Neural progenitor cell (in vitro differentiated cells): Measurements from ENCODE around the gene CIRBP. TPM values are rescaled to one million over a fixed set of nuclear protein-coding genes. Genes with fewer than 3 reads are reported as not detected.

Source experiments
- DNase-seq: peaks from one replicate; pipeline ENCODE4 v3.0.0-alpha.2; 2016; ENCODE audit warnings: low spot score
- H2AFZ ChIP-seq: fragments of 200-600 bp; sonication (generic); replicated peaks from 2 replicates; pipeline ENCODE4 v1.6.1; 2016; ENCODE audit warnings: antibody characterized with exemption
- H3F3A ChIP-seq: fragments of 200-600 bp; sonication (generic); 2 replicates; pipeline ENCODE4 v1.6.1; 2016; ENCODE audit warnings: antibody characterized with exemption, low read depth
- H3K27ac ChIP-seq: fragments of 200-600 bp; sonication (generic); 2 replicates; pipeline ENCODE4 v1.5.1; 2016; ENCODE audit warnings: mild to moderate bottlenecking
- H3K27me3 ChIP-seq: fragments of 200-600 bp; sonication (generic); 2 replicates; pipeline ENCODE4 v1.6.1; 2016; ENCODE audit warnings: mild to moderate bottlenecking, moderate library complexity
- H3K36me3 ChIP-seq: fragments of 200-600 bp; sonication (generic); 2 replicates; pipeline ENCODE4 v1.5.1; 2016
- H3K4me1 ChIP-seq: fragments of 200-600 bp; sonication (generic); 2 replicates; pipeline ENCODE4 v1.6.1; 2016; ENCODE audit warnings: mixed run types
- H3K4me2 ChIP-seq: fragments of 200-600 bp; sonication (generic); 2 replicates; pipeline ENCODE4 v1.6.1; 2016
- H3K4me3 ChIP-seq: fragments of 200-600 bp; sonication (generic); 2 replicates; pipeline ENCODE4 v1.5.1; 2016
- H3K79me2 ChIP-seq: fragments of 200-600 bp; sonication (generic); 2 replicates; pipeline ENCODE4 v1.6.1; 2016; ENCODE audit warnings: low read depth
- H3K9ac ChIP-seq: fragments of 200-600 bp; sonication (generic); 2 replicates; pipeline ENCODE4 v1.6.1; 2016
- H3K9me3 ChIP-seq: fragments of 200-600 bp; sonication (generic); 2 replicates; pipeline ENCODE4 v1.5.1; 2016; ENCODE audit warnings: low read depth
- H4K20me1 ChIP-seq: fragments of 200-600 bp; sonication (generic); 2 replicates; pipeline ENCODE4 v1.6.1; 2016; ENCODE audit warnings: low read depth
- H3K27ac Mint-ChIP-seq: 3 replicates; pipeline ENCODE4 v1.8.0; 2021; ENCODE audit warnings: mixed read lengths
- H3K27me3 Mint-ChIP-seq: 2 replicates; pipeline ENCODE4 v1.8.0; 2022; ENCODE audit warnings: low read depth, mild to moderate bottlenecking, inconsistent platforms, moderate library complexity, mixed read lengths; ENCODE audit not compliant: insufficient read depth
- H3K36me3 Mint-ChIP-seq: 3 replicates; pipeline ENCODE4 v1.8.0; 2021; ENCODE audit warnings: mixed read lengths
- H3K4me1 Mint-ChIP-seq: 3 replicates; pipeline ENCODE4 v1.8.0; 2021; ENCODE audit warnings: mixed read lengths
- H3K4me3 Mint-ChIP-seq: 3 replicates; pipeline ENCODE4 v1.8.0; 2021; ENCODE audit warnings: mild to moderate bottlenecking, moderate library complexity, mixed read lengths
- H3K9me3 Mint-ChIP-seq: 3 replicates; pipeline ENCODE4 v1.8.0; 2020; ENCODE audit warnings: mixed read lengths
- CTCF ChIP-seq: fragments of 200-600 bp; sonication (generic); IDR thresholded peaks from 2 replicates; pipeline ENCODE4 v1.5.1; 2017; ENCODE audit warnings: antibody characterized with exemption, mild to moderate bottlenecking
- EZH2 ChIP-seq: fragments of 200-600 bp; sonication (generic); IDR thresholded peaks from 2 replicates; pipeline ENCODE4 v1.6.1; 2017; ENCODE audit warnings: antibody characterized with exemption, mild to moderate bottlenecking, moderate library complexity
- EZH2phosphoT487 ChIP-seq: fragments of 200-600 bp; sonication (generic); IDR thresholded peaks from 2 replicates; pipeline ENCODE4 v1.6.1; 2017; ENCODE audit warnings: antibody characterized with exemption
- total RNA-seq: library from RNA; depleted of rRNA; stranded (reverse); fragments of >200 nt; gene quantifications from 2 replicates; pipeline ENCODE4 v1.2.3, GENCODE V29; 2015; ENCODE audit warnings: low replicate concordance

CIRBP gene
- total RNA-seq, 1 donor from 2014 or later = 395 TPM

GRCh38 chr19:1255186-1256161, 13.7 kb upstream of the CIRBP start:
- Histone ChIP-seq H3F3A (peaks cover 83% of the 10 kb centered on the region), H3K4me3 (no peak overlapping the region), H3K27me3 (no peaks in the 10 kb centered on the region), H4K20me1 (peaks cover 97% of the 10 kb centered on the region), H3K9me3 (no peaks in the 10 kb centered on the region), H2AFZ (no peak overlapping the region), H3K4me2 (no peak overlapping the region), H3K27ac (peak overlapping the region; percentile 46), H3K36me3 (no peaks in the 10 kb centered on the region), H3K79me2 (peaks cover 74% of the 10 kb centered on the region), H3K9ac (no peak overlapping the region), H3K4me1 (peaks cover 38% of the 10 kb centered on the region)
- H3K4me3 Mint-ChIP-seq = no peak overlapping the region
- no peak overlapping the region for H3K27ac Mint-ChIP-seq
- peaks cover 32% of the 10 kb centered on the region for H3K4me1 Mint-ChIP-seq
- peaks cover 11% of the 10 kb centered on the region for H3K36me3 Mint-ChIP-seq
- DNase-seq = no peak
- no peak for TF ChIP-seq EZH2phosphoT487
- TF ChIP-seq CTCF = no peak
- no peak for TF ChIP-seq EZH2
- peaks cover 12% of the 10 kb centered on the region for H3K27me3 Mint-ChIP-seq
- H3K9me3 Mint-ChIP-seq = no peaks in the 10 kb centered on the region

GRCh38 chr19:1256646-1257474, 12.3 kb upstream of the CIRBP start:
- DNase-seq = no peak
- H3K27ac Mint-ChIP-seq = no peak overlapping the region
- peaks cover 63% of the 10 kb centered on the region for H3K79me2 ChIP-seq
- no peak overlapping the region for H3K9ac ChIP-seq
- H3K27me3 ChIP-seq = no peaks in the 10 kb centered on the region
- peaks cover 11% of the 10 kb centered on the region for H3K36me3 Mint-ChIP-seq
- H3K9me3 ChIP-seq = no peaks in the 10 kb centered on the region
- peaks cover 85% of the 10 kb centered on the region for H3F3A ChIP-seq
- no peak overlapping the region for H3K4me2 ChIP-seq
- no peaks in the 10 kb centered on the region for H3K9me3 Mint-ChIP-seq
- H3K27ac ChIP-seq = peak overlapping the region; percentile 72
- H3K4me1 ChIP-seq = peaks cover 43% of the 10 kb centered on the region
- H3K4me3 ChIP-seq = no peak overlapping the region
- peaks cover 39% of the 10 kb centered on the region for H3K4me1 Mint-ChIP-seq
- peaks cover 87% of the 10 kb centered on the region for H4K20me1 ChIP-seq
- H3K4me3 Mint-ChIP-seq = no peak overlapping the region
- TF ChIP-seq EZH2 (no peak), CTCF (no peak), EZH2phosphoT487 (no peak)
- H2AFZ ChIP-seq = no peak overlapping the region
- no peaks in the 10 kb centered on the region for H3K36me3 ChIP-seq
- H3K27me3 Mint-ChIP-seq = peaks cover 12% of the 10 kb centered on the region

GRCh38 chr19:1257475-1258162, 11.5 kb upstream of the CIRBP start:
- H3K9ac ChIP-seq = no peak overlapping the region
- peaks cover 61% of the 10 kb centered on the region for H3K79me2 ChIP-seq
- H3K27ac ChIP-seq = peak overlapping the region; percentile 85
- Mint-ChIP-seq H3K27ac (no peak overlapping the region), H3K27me3 (peaks cover 12% of the 10 kb centered on the region), H3K4me1 (peaks cover 43% of the 10 kb centered on the region), H3K36me3 (peaks cover 11% of the 10 kb centered on the region), H3K4me3 (peak overlapping the region; percentile 63), H3K9me3 (no peaks in the 10 kb centered on the region)
- peaks cover 79% of the 10 kb centered on the region for H4K20me1 ChIP-seq
- peaks cover 87% of the 10 kb centered on the region for H3F3A ChIP-seq
- no peaks in the 10 kb centered on the region for H3K36me3 ChIP-seq
- H2AFZ ChIP-seq = no peak overlapping the region
- H3K27me3 ChIP-seq = no peaks in the 10 kb centered on the region
- no peak for DNase-seq
- peaks cover 43% of the 10 kb centered on the region for H3K4me1 ChIP-seq
- H3K4me2 ChIP-seq = no peak overlapping the region
- no peak overlapping the region for H3K4me3 ChIP-seq
- no peaks in the 10 kb centered on the region for H3K9me3 ChIP-seq
- TF ChIP-seq EZH2 (no peak), CTCF (no peak), EZH2phosphoT487 (no peak)
